ENCODE measurements around the gene NMNAT2.

The NMNAT2 gene

DNA sequence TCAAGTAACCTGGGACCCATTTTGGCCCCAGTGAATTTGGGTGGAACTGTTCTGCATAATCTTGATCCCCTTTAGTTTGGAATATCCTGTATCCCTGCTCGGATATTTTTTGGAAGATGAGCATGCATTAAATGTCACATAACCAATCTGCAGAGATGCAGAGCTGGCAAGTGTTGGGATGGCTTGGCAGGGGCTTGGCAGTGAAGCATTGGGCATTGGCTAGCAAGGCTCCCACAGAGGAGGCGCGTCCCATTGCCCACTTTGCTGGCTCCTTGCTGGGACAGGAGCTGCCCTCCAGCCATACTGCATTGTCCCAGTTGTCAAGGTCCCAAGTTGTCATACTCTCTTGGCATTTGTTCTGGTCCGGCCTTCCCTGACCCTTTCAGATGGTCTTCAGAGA is 202.2 kb downstream of the NMNAT2 start:
- no peaks in the 10 kb centered on the region for H3K36me3 ChIP-seq
- H3K4me1 ChIP-seq, result no peaks in the 10 kb centered on the region
- no peaks in the 10 kb centered on the region for H3K9me3 ChIP-seq
- TF ChIP-seq, protein P1, sequence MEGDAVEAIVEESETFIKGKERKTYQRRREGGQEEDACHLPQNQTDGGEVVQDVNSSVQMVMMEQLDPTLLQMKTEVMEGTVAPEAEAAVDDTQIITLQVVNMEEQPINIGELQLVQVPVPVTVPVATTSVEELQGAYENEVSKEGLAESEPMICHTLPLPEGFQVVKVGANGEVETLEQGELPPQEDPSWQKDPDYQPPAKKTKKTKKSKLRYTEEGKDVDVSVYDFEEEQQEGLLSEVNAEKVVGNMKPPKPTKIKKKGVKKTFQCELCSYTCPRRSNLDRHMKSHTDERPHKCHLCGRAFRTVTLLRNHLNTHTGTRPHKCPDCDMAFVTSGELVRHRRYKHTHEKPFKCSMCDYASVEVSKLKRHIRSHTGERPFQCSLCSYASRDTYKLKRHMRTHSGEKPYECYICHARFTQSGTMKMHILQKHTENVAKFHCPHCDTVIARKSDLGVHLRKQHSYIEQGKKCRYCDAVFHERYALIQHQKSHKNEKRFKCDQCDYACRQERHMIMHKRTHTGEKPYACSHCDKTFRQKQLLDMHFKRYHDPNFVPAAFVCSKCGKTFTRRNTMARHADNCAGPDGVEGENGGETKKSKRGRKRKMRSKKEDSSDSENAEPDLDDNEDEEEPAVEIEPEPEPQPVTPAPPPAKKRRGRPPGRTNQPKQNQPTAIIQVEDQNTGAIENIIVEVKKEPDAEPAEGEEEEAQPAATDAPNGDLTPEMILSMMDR (IDR thresholded peaks at IDR 0.05; ENCODE audit: low read depth, low read length), result no peak
- H3K27me3 ChIP-seq, result no peaks in the 10 kb centered on the region
- no peak overlapping the region for H3K4me3 ChIP-seq (ENCODE audit: low read depth, low read length)
- DNase-seq, result no peak

DNA sequence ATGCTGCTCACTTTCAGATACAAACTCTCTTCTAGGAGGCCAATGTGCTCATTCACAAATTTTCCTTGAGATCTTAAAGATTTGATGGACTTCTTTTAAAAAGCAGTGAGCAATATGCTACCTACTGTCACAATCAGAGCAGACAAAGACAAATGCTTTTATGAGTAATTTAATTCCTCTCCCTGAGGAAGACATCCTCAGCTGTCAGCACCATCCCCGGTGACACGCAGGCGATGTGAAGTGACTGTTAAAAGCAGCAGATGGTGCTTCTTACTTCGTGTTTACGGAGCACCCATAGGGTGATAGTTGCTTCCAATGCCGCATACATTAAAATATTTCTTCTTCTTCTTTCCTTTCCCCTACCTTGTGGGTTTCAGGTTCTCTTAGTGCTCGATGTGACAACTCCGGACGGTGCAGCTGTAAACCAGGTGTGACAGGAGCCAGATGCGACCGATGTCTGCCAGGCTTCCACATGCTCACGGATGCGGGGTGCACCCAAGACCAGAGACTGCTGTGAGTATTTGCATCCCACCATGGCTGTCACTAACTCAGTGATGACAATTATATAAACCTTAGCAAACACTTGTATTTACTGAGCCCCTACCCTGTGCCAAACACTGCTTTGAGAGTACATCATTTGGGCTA is 203.0 kb downstream of the NMNAT2 start:
- no peak for DNase-seq
- H3K4me3 ChIP-seq (ENCODE audit: low read depth, low read length), result no peak overlapping the region
- TF ChIP-seq, protein P1 (IDR thresholded peaks at IDR 0.05; ENCODE audit: low read depth, low read length), result no peak
- H3K27me3 ChIP-seq, result no peaks in the 10 kb centered on the region
- H3K36me3 ChIP-seq, result no peaks in the 10 kb centered on the region
- H3K4me1 ChIP-seq, result no peaks in the 10 kb centered on the region
- no peaks in the 10 kb centered on the region for H3K9me3 ChIP-seq

DNA sequence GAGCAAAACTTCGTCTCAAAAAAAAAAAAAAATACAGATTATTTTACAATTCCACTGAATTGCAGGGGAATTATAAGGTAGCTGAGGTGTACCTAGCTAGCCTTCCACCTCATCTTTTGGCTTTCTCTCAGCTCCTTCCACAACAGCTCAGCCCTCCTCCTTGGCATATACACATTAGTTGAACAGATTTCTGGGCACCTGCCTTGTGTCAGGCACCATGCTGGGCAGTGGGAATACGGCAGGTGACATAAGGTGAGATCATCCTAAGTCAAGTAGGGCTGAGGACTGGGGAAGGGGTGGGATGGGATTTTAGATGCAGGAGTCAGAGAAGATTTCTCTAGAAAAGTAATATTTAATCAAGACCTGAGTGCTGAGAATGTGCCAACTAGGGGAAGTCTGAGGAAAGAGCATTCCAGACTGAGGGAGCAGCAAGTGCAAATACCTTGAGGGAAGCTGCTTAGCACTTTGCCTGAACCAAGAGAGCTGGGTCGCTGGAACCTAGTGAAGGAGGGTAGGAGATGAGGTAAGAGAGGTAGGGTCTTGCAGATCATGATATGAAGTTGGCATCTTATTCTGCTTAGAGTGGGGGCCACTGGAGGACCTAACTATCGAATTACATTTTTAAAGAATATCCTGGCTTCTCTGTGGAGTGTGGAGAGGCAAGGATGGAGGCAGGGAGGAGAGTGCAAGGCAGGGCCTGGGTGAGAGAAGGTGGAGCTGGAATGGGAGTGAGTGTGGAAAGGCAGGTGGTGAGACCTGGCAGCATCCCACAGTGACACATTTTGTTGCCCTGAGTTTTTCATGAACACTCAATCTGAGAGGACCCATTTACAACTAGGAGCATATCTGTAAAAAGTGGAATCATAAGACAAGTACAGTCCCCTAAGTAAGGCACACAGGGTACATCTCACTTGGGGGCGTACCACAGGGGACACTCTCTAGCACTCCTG is 203.9 kb downstream of the NMNAT2 start:
- TF ChIP-seq, protein P1 (IDR thresholded peaks at IDR 0.05; ENCODE audit: low read depth, low read length), result no peak
- no peaks in the 10 kb centered on the region for H3K9me3 ChIP-seq
- no peaks in the 10 kb centered on the region for H3K27me3 ChIP-seq
- DNase-seq, result no peak
- no peak overlapping the region for H3K4me3 ChIP-seq (ENCODE audit: low read depth, low read length)
- H3K4me1 ChIP-seq, result no peaks in the 10 kb centered on the region
- no peaks in the 10 kb centered on the region for H3K36me3 ChIP-seq

DNA sequence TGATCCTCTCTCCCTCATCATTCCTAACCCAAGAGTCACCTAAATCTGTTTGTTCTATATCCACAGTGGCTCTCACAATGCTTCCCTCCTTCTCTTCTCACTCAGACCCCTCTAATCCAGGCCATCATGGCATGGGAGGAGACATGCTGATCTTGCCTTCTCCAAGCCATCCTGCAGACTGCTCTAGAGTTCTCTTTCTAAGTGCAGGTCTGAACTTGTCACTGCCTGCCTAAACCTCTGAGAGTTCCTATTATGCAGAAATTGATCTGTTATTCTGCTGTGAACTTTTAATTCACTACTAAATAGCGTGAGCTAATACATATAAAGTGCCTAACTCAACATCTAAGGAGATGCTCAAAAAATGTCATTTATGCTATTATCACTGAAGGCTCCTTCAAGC is 205.3 kb downstream of the NMNAT2 start:
- Histone ChIP-seq H3K9me3 (no peaks in the 10 kb centered on the region), H3K4me3 (ENCODE audit: low read depth, low read length) (no peak overlapping the region), H3K36me3 (no peaks in the 10 kb centered on the region), H3K27me3 (no peaks in the 10 kb centered on the region), H3K4me1 (no peaks in the 10 kb centered on the region)
- TF ChIP-seq, protein P1 (IDR thresholded peaks at IDR 0.05; ENCODE audit: low read depth, low read length), result no peak
- DNase-seq, result no peak

DNA sequence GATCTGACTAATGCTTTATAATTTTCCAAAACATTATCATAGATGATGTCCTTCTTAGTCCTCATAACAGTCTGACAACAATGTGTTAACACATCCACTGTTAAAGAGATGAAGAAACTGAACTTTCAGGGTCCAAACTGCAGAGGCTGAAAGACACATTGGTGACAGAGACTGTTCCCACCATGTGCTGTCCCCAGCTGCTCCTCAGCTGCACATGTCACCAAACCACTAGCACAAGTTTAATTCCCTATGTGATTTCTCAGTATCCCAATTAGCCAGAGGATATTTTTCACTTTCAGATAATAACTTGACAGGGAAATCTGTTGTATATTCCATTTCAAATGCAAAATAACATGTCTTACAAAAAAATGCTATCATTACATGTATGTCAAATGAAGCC is 207.5 kb downstream of the NMNAT2 start:
- Histone ChIP-seq H3K36me3 (no peaks in the 10 kb centered on the region), H3K4me1 (no peaks in the 10 kb centered on the region), H3K27me3 (no peaks in the 10 kb centered on the region), H3K9me3 (no peaks in the 10 kb centered on the region), H3K4me3 (ENCODE audit: low read depth, low read length) (no peak overlapping the region)
- DNase-seq, result no peak
- TF ChIP-seq, protein P1 (IDR thresholded peaks at IDR 0.05; ENCODE audit: low read depth, low read length), result no peak
